VCaP (cell line): ENCODE data around the gene GPR137B.
A peak's percentile ranks its signal among the peaks of the same experiment; 100 is the strongest.

Experiments
- H3K27ac ChIP-seq: fragments of 450-650 bp; 2 replicates; pipeline ENCODE4 v1.5.1; 2017
- CTCF ChIP-seq: fragments of 450-650 bp; conservative IDR thresholded peaks from 2 replicates; pipeline ENCODE4 v1.5.1; 2017; ENCODE audit warnings: mild to moderate bottlenecking, moderate library complexity

Gene GPR137B

GRCh38 chr1:236101233-236102200 lies 40.8 kb upstream of the GPR137B start:
- TF ChIP-seq CTCF, result no peak
- H3K27ac ChIP-seq, result no peak overlapping the region

- no peak for TF ChIP-seq CTCF
- H3K27ac ChIP-seq, result no peak overlapping the region
Observed at GRCh38 chr1:236102611-236103010, 39.7 kb upstream of the GPR137B start.

GRCh38 chr1:236103059-236103458 lies 39.3 kb upstream of the GPR137B start:
- TF ChIP-seq CTCF, result no peak
- no peak overlapping the region for H3K27ac ChIP-seq

- H3K27ac ChIP-seq, result no peak overlapping the region
- TF ChIP-seq CTCF, result peak; percentile 77
Observed at GRCh38 chr1:236103646-236104218, 38.6 kb upstream of the GPR137B start.

GRCh38 chr1:236107121-236107907 lies 35.0 kb upstream of the GPR137B start:
- no peak overlapping the region for H3K27ac ChIP-seq
- no peak for TF ChIP-seq CTCF

GRCh38 chr1:236108027-236108648 lies 34.2 kb upstream of the GPR137B start:
- no peak overlapping the region for H3K27ac ChIP-seq
- no peak for TF ChIP-seq CTCF

GRCh38 chr1:236110137-236110536 lies 32.2 kb upstream of the GPR137B start:
- TF ChIP-seq CTCF, result no peak
- H3K27ac ChIP-seq, result no peak overlapping the region
